GM19239 (cell line): ENCODE results near the gene AMBRA1.
"Not testable (repeated sequence)": the region's sequence is repeated elsewhere in the genome, so short reads cannot be mapped to it uniquely, and the experiment has no call there.

ENCODE experiments used
- DNase-seq: peaks from one replicate; pipeline ENCODE4 v3.0.0; 2011; ENCODE audit warnings: low spot score; ENCODE audit not compliant: insufficient read length
- FAIRE-seq: peaks from 2 replicates; lab custom pipeline; 2011; peaks lifted over from hg19 to GRCh38; lab: Jason Lieb, UNC

The AMBRA1 gene

DNA sequence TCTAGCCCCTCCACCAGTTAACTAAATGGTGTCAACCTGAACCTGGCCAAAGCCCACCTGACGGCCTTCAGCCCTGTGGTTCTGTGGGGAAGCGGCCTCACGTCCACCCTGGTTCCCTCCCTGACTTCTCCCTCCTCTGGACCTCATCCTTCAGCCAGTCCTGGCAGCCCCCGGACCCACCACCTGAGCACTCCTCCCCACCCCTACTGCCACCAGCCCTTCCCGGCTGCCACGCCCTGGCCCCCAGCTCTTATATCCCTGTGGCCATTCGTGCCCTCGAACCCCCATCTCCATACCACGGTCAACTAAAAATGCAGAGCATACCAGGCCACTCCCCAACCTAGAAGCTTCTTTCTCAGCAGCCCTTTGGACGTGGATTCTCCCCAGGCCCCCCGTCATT lies 216.5 kb downstream of the AMBRA1 start:
- DNase-seq (no peak), FAIRE-seq (no peak)

- FAIRE-seq, result no peak
- no peak for DNase-seq
Measured at GRCh38 chr11:46376258-46377050, 217.4 kb downstream of the AMBRA1 start.

DNA sequence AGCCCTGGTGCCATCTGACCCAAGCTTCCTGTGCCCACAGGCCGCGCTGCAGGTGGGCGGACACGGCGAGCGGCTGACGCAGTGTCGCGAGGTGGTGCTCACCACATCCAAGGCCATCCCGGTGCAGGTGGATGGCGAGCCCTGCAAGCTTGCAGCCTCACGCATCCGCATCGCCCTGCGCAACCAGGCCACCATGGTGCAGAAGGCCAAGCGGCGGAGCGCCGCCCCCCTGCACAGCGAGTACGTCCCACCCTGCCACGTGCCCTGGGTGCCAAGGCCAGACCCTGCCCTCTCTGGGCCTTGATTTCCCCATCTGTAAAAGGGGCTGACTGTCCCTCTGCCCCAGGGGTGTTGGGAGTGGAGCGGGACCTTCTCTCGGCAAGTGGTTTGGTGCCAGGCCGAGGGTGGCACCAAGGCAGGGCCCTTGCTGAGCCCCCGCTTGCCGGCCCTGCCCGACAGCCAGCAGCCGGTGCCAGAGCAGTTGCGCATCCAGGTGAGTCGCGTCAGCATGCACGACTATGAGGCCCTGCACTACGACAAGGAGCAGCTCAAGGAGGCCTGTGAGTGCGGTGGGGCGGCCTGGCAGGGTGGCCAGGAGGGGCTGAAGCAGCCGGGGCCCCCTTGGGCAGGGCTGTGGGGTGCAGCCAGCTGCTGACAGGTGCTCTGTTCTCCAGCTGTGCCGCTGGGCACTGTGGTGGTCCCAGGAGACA lies 218.3 kb downstream of the AMBRA1 start:
- FAIRE-seq (no peak), DNase-seq (no peak)

- FAIRE-seq, result no peak
- no peak for DNase-seq
Measured at GRCh38 chr11:46374815-46375214, 219.0 kb downstream of the AMBRA1 start.

DNA sequence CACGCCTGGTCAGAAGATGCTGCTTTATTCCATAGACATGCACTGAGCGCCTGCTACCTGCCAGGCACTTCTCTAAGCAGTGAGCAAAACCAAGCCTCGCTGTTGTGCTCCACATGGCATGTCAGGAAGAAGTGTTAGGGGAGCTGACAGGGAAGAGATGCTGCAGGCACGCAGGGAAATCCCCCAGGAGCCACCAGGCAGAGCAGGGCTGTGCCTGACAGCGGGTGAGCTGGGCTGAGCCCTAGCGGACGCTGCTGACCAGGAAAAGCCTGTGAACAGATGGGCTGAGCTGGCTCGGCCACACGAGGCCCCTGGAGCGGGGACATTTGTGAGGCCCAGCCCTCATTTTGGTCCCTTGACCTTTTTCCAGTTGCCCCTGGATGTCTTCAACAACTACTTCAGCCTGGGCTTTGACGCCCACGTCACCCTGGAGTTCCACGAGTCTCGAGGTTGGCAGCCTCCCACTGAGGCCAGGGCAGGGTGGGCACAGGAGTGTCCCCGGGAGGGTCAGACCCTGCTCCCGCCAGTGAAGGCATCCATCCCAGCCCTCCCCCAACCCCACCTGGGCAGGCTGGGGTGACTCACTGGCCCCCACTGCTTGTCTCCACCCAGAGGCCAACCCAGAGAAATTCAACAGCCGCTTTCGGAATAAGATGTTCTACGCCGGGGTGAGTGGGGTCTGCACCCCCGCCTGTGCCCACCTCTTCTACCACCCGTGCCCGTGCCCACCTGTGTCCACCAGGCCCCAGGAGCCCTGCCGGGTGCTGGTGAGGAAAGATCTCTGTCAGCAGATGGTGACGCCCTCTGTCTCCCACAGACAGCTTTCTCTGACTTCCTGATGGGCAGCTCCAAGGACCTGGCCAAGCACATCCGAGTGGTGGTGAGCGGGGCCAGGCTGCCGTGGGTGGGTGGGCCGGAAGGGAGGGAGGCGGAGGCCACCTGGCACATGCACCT lies 219.8 kb downstream of the AMBRA1 start:
- no peak for FAIRE-seq
- no peak for DNase-seq

DNA sequence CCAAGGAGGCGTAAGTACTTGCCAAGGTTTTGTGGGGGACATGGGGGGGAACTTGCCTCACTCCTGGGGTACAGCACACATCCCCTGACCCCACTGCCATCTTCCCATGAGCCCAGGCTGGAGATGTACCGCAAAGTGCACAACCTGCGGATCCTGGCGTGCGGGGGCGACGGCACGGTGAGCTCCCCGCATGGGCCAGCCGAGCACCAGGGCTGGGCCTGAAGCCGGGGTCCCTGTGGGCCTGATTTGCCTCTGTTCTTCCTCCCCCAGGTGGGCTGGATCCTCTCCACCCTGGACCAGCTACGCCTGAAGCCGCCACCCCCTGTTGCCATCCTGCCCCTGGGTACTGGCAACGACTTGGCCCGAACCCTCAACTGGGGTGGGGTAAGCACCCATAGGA lies 221.3 kb downstream of the AMBRA1 start:
- DNase-seq, FAIRE-seq: not testable (repeated sequence)

DNA sequence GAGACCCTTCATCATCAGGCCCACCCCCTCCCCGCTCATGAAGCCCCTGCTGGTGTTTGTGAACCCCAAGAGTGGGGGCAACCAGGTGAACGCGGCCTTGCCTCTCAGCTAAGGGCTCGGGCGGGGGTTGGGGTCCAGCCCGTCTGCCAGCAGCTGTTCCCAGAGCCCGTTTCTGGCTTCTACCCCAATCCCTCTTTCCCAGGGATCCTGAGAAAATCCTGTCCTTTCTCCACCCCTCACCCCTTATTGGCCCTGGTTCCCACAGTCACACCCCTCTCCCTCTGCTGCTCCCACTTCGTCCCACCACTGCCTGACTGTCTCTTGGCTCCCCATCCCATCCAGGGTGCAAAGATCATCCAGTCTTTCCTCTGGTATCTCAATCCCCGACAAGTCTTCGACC lies 221.7 kb downstream of the AMBRA1 start:
- FAIRE-seq (no peak), DNase-seq (no peak)

GRCh38 chr11:46371262-46371661 lies 222.6 kb downstream of the AMBRA1 start:
- not testable (repeated sequence) for DNase-seq, FAIRE-seq

DNA sequence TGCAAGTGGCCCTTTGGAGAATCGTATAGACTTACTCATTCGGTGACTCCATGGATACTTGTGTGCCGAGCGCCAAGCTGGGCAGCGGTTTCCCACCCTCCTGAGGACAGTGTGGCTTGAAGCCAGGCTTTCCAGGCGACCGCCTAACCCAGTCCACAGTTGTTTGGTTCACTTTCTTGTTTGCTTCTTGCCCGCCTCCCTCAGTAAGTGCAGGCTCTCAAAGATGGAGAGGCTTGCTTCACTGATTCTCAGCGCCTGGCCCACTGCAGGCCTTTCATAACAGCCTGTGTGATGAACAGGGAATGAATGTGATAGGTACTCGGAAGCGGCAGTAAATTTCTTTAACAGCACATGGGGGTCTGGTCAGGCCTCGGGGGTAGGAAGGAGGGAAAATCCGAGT lies 223.6 kb downstream of the AMBRA1 start:
- DNase-seq, result no peak
- FAIRE-seq, result no peak

GRCh38 chr11:46369458-46370152 lies 224.2 kb downstream of the AMBRA1 start:
- peak; percentile 81 for FAIRE-seq
- DNase-seq, result no peak

DNA sequence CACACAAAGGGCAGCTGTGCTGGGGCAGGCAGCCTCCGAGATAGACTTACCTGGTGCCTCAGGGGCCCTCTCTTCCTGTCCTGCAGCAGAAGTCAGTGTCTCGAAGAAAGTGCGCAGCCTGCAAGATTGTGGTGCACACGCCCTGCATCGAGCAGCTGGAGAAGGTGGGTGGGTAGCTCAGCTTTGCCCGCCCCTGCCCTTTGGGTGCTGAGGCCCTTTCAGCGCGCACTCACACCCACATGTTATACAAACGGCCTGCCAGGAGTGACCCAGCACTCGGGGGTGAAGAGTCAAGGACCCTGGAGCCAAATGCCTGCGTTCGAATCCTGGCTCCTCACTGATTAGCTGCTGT lies 225.9 kb downstream of the AMBRA1 start:
- FAIRE-seq (no peak), DNase-seq (no peak)

DNA sequence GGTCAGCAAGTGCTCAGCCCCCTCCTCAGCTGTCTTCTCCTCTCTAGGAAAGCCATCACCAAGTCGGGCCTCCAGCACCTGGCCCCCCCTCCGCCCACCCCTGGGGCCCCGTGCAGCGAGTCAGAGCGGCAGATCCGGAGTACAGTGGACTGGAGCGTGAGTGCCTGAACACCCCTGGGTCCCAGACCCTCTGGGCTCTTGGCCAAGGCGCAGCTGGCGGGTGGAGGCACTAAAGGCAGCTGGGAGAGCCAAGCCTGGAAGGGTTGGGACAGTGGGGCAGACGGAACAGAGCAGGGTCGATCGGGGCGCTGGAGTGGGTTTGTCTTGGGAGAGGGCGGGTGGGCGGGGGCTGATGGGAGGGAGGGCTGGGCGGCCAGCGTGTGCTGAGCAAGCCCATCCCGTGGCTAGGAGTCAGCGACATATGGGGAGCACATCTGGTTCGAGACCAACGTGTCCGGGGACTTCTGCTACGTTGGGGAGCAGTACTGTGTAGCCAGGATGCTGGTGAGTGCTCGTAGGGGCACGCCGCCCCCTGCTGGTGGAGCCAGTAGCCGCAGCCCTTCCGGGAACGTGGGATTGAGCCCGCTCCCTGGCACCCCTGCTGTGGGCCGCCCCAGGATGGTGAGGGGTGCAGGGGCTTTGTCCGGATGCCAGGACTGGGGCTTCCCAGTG lies 226.4 kb downstream of the AMBRA1 start:
- FAIRE-seq, result peak; percentile 61
- no peak for DNase-seq

GRCh38 chr11:46366661-46367161 lies 227.1 kb downstream of the AMBRA1 start:
- DNase-seq (no peak), FAIRE-seq (no peak)

DNA sequence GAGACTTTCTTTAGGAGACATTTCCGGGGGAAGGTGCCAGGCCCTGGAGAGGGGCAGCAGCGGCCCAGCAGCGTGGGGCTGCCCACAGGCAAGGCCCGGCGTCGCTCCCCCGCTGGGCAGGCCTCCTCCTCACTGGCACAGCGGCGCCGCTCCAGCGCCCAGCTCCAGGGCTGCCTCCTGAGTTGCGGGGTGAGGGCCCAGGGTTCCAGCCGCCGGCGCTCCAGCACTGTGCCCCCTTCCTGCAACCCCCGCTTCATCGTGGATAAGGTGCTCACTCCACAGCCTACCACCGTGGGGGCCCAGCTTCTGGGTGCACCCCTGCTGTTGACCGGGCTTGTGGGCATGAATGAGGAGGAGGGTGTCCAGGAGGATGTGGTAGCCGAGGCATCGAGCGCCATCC lies 227.6 kb downstream of the AMBRA1 start:
- FAIRE-seq (no peak), DNase-seq (no peak)

DNA sequence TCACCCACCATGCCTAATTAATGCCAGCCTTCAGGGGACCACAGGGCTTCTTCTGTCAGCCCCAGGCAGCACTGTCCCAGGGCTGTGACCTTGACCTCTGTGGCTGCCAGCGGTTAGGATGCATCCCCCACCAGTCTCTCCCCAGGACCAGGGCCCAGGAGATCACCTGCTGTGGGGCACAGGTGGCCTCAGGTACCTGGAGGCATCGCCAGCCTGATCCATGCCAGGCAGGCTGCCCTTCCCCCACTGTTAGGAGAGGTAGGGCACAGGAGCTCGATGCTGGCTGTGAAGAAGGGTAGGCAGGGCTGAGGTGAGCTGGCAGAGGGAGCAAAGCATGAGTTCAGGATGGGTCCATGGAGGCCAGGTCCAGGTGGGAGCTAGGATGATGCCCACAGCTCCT lies 229.0 kb downstream of the AMBRA1 start:
- no peak for FAIRE-seq
- no peak for DNase-seq

GRCh38 chr11:46364056-46364455 lies 229.8 kb downstream of the AMBRA1 start:
- DNase-seq (no peak), FAIRE-seq (no peak)

GRCh38 chr11:46363455-46364005 lies 230.3 kb downstream of the AMBRA1 start:
- FAIRE-seq (no peak), DNase-seq (no peak)

DNA sequence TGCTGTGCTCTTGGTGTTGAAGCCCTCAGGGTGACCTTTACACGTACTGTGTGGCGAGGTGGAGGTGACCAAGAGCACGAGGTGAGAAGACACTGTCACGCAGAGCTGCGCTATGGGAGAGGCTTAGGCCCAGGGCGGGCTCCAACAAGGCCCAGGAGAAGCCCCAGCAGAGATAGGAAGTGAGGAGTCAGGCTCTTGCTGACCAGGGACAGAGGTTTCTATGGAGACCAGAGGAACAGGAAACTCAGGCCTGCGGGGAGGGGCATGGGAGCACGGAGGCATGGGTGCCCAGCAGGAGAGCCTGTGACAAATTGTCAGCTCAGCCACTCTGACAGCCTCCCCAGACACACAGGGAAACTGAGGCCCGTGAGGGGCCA lies 230.8 kb downstream of the AMBRA1 start:
- no peak for DNase-seq
- no peak for FAIRE-seq
